ENCODE data around the gene SLC36A3.

The SLC36A3 gene

GRCh38 chr5:151328734-151329133 is 25.2 kb upstream of the SLC36A3 start:
- H3K9me3 ChIP-seq (ENCODE audit: control insufficient read depth, low read length), result no peaks in the 10 kb centered on the region
- H3K27me3 ChIP-seq (replicated peaks; ENCODE audit: control insufficient read depth, insufficient read depth, low read length, poor library complexity, severe bottlenecking), result no peaks in the 10 kb centered on the region
- H3K36me3 ChIP-seq (ENCODE audit: control insufficient read depth, insufficient read depth, low read length), result no peaks in the 10 kb centered on the region
- H3K4me3 ChIP-seq (ENCODE audit: insufficient read depth, low read depth, low read length, poor library complexity, severe bottlenecking), result no peak overlapping the region
- H3K27ac ChIP-seq (ENCODE audit: insufficient read depth, low read length, poor library complexity, severe bottlenecking), result no peak overlapping the region
- no peaks in the 10 kb centered on the region for H3K4me1 ChIP-seq (ENCODE audit: control insufficient read depth, insufficient read depth, low read length, poor library complexity, severe bottlenecking)
- DNase-seq, result no peak

- no peak overlapping the region for H3K27ac ChIP-seq (ENCODE audit: insufficient read depth, low read length, poor library complexity, severe bottlenecking)
- no peaks in the 10 kb centered on the region for H3K9me3 ChIP-seq (ENCODE audit: control insufficient read depth, low read length)
- no peaks in the 10 kb centered on the region for H3K27me3 ChIP-seq (replicated peaks; ENCODE audit: control insufficient read depth, insufficient read depth, low read length, poor library complexity, severe bottlenecking)
Measured at GRCh38 chr5:151327585-151327984, 24.0 kb upstream of the SLC36A3 start.

GRCh38 chr5:151326266-151326665 is 22.7 kb upstream of the SLC36A3 start:
- no peaks in the 10 kb centered on the region for H3K4me1 ChIP-seq (ENCODE audit: control insufficient read depth, insufficient read depth, low read length, poor library complexity, severe bottlenecking)
- H3K27ac ChIP-seq (ENCODE audit: insufficient read depth, low read length, poor library complexity, severe bottlenecking), result no peak overlapping the region
- H3K36me3 ChIP-seq (ENCODE audit: control insufficient read depth, insufficient read depth, low read length), result no peaks in the 10 kb centered on the region
- H3K4me3 ChIP-seq (ENCODE audit: insufficient read depth, low read depth, low read length, poor library complexity, severe bottlenecking), result no peak overlapping the region
- no peak for DNase-seq
- no peaks in the 10 kb centered on the region for H3K9me3 ChIP-seq (ENCODE audit: control insufficient read depth, low read length)
- H3K27me3 ChIP-seq (replicated peaks; ENCODE audit: control insufficient read depth, insufficient read depth, low read length, poor library complexity, severe bottlenecking), result no peaks in the 10 kb centered on the region

More at GRCh38 chr5:151327585-151327984, 24.0 kb upstream of the SLC36A3 start:
- no peak overlapping the region for H3K4me3 ChIP-seq (ENCODE audit: insufficient read depth, low read depth, low read length, poor library complexity, severe bottlenecking)
- no peak for DNase-seq
- no peaks in the 10 kb centered on the region for H3K4me1 ChIP-seq (ENCODE audit: control insufficient read depth, insufficient read depth, low read length, poor library complexity, severe bottlenecking)
- H3K36me3 ChIP-seq (ENCODE audit: control insufficient read depth, insufficient read depth, low read length), result no peaks in the 10 kb centered on the region

- Histone ChIP-seq H3K27ac (ENCODE audit: insufficient read depth, low read length, poor library complexity, severe bottlenecking) (no peak overlapping the region), H3K9me3 (ENCODE audit: control insufficient read depth, low read length) (no peaks in the 10 kb centered on the region), H3K27me3 (replicated peaks; ENCODE audit: control insufficient read depth, insufficient read depth, low read length, poor library complexity, severe bottlenecking) (no peaks in the 10 kb centered on the region), H3K4me3 (ENCODE audit: insufficient read depth, low read depth, low read length, poor library complexity, severe bottlenecking) (no peak overlapping the region), H3K4me1 (ENCODE audit: control insufficient read depth, insufficient read depth, low read length, poor library complexity, severe bottlenecking) (no peaks in the 10 kb centered on the region), H3K36me3 (ENCODE audit: control insufficient read depth, insufficient read depth, low read length) (no peaks in the 10 kb centered on the region)
- no peak for DNase-seq
Measured at GRCh38 chr5:151320481-151320880, 16.9 kb upstream of the SLC36A3 start.

GRCh38 chr5:151318850-151319732 is 15.5 kb upstream of the SLC36A3 start:
- H3K27ac ChIP-seq (ENCODE audit: insufficient read depth, low read length, poor library complexity, severe bottlenecking), result no peak overlapping the region
- no peaks in the 10 kb centered on the region for H3K36me3 ChIP-seq (ENCODE audit: control insufficient read depth, insufficient read depth, low read length)
- H3K4me3 ChIP-seq (ENCODE audit: insufficient read depth, low read depth, low read length, poor library complexity, severe bottlenecking), result no peak overlapping the region
- H3K4me1 ChIP-seq (ENCODE audit: control insufficient read depth, insufficient read depth, low read length, poor library complexity, severe bottlenecking), result no peaks in the 10 kb centered on the region
- DNase-seq, result no peak
- H3K9me3 ChIP-seq (ENCODE audit: control insufficient read depth, low read length), result no peaks in the 10 kb centered on the region
- H3K27me3 ChIP-seq (replicated peaks; ENCODE audit: control insufficient read depth, insufficient read depth, low read length, poor library complexity, severe bottlenecking), result no peaks in the 10 kb centered on the region

GRCh38 chr5:151317871-151318270 is 14.3 kb upstream of the SLC36A3 start:
- H3K4me1 ChIP-seq (ENCODE audit: control insufficient read depth, insufficient read depth, low read length, poor library complexity, severe bottlenecking), result no peaks in the 10 kb centered on the region
- no peaks in the 10 kb centered on the region for H3K27me3 ChIP-seq (replicated peaks; ENCODE audit: control insufficient read depth, insufficient read depth, low read length, poor library complexity, severe bottlenecking)
- H3K27ac ChIP-seq (ENCODE audit: insufficient read depth, low read length, poor library complexity, severe bottlenecking), result no peak overlapping the region
- H3K36me3 ChIP-seq (ENCODE audit: control insufficient read depth, insufficient read depth, low read length), result no peaks in the 10 kb centered on the region
- H3K4me3 ChIP-seq (ENCODE audit: insufficient read depth, low read depth, low read length, poor library complexity, severe bottlenecking), result no peak overlapping the region
- no peak for DNase-seq
- H3K9me3 ChIP-seq (ENCODE audit: control insufficient read depth, low read length), result no peaks in the 10 kb centered on the region

- Histone ChIP-seq H3K4me3 (ENCODE audit: insufficient read depth, low read depth, low read length, poor library complexity, severe bottlenecking) (no peak overlapping the region), H3K36me3 (ENCODE audit: control insufficient read depth, insufficient read depth, low read length) (no peaks in the 10 kb centered on the region), H3K27ac (ENCODE audit: insufficient read depth, low read length, poor library complexity, severe bottlenecking) (no peak overlapping the region), H3K4me1 (ENCODE audit: control insufficient read depth, insufficient read depth, low read length, poor library complexity, severe bottlenecking) (no peaks in the 10 kb centered on the region), H3K27me3 (replicated peaks; ENCODE audit: control insufficient read depth, insufficient read depth, low read length, poor library complexity, severe bottlenecking) (no peaks in the 10 kb centered on the region), H3K9me3 (ENCODE audit: control insufficient read depth, low read length) (no peaks in the 10 kb centered on the region)
- DNase-seq, result peak in 1 of 3 donors; percentile 16
Measured at GRCh38 chr5:151315998-151316597, 12.5 kb upstream of the SLC36A3 start.

- no peak overlapping the region for H3K4me3 ChIP-seq (ENCODE audit: insufficient read depth, low read depth, low read length, poor library complexity, severe bottlenecking)
- no peaks in the 10 kb centered on the region for H3K4me1 ChIP-seq (ENCODE audit: control insufficient read depth, insufficient read depth, low read length, poor library complexity, severe bottlenecking)
Measured at GRCh38 chr5:151313357-151313756, 9.8 kb upstream of the SLC36A3 start.

GRCh38 chr5:151312756-151313324 is 9.3 kb upstream of the SLC36A3 start:
- Histone ChIP-seq H3K36me3 (ENCODE audit: control insufficient read depth, insufficient read depth, low read length) (no peaks in the 10 kb centered on the region), H3K9me3 (ENCODE audit: control insufficient read depth, low read length) (no peaks in the 10 kb centered on the region), H3K4me1 (ENCODE audit: control insufficient read depth, insufficient read depth, low read length, poor library complexity, severe bottlenecking) (no peaks in the 10 kb centered on the region), H3K27me3 (replicated peaks; ENCODE audit: control insufficient read depth, insufficient read depth, low read length, poor library complexity, severe bottlenecking) (no peaks in the 10 kb centered on the region), H3K4me3 (ENCODE audit: insufficient read depth, low read depth, low read length, poor library complexity, severe bottlenecking) (no peak overlapping the region), H3K27ac (ENCODE audit: insufficient read depth, low read length, poor library complexity, severe bottlenecking) (no peak overlapping the region)
- DNase-seq, result no peak

More at GRCh38 chr5:151313357-151313756, 9.8 kb upstream of the SLC36A3 start:
- no peak for DNase-seq
- no peaks in the 10 kb centered on the region for H3K9me3 ChIP-seq (ENCODE audit: control insufficient read depth, low read length)
- H3K27me3 ChIP-seq (replicated peaks; ENCODE audit: control insufficient read depth, insufficient read depth, low read length, poor library complexity, severe bottlenecking), result no peaks in the 10 kb centered on the region
- no peaks in the 10 kb centered on the region for H3K36me3 ChIP-seq (ENCODE audit: control insufficient read depth, insufficient read depth, low read length)
- no peak overlapping the region for H3K27ac ChIP-seq (ENCODE audit: insufficient read depth, low read length, poor library complexity, severe bottlenecking)

GRCh38 chr5:151310932-151311331 is 7.4 kb upstream of the SLC36A3 start:
- Histone ChIP-seq H3K27ac (ENCODE audit: insufficient read depth, low read length, poor library complexity, severe bottlenecking) (no peak overlapping the region), H3K4me1 (ENCODE audit: control insufficient read depth, insufficient read depth, low read length, poor library complexity, severe bottlenecking) (no peaks in the 10 kb centered on the region), H3K36me3 (ENCODE audit: control insufficient read depth, insufficient read depth, low read length) (no peaks in the 10 kb centered on the region), H3K27me3 (replicated peaks; ENCODE audit: control insufficient read depth, insufficient read depth, low read length, poor library complexity, severe bottlenecking) (no peaks in the 10 kb centered on the region), H3K9me3 (ENCODE audit: control insufficient read depth, low read length) (no peaks in the 10 kb centered on the region), H3K4me3 (ENCODE audit: insufficient read depth, low read depth, low read length, poor library complexity, severe bottlenecking) (no peak overlapping the region)
- DNase-seq, result no peak

Measured in effector memory CD4-positive, alpha-beta T cell (primary cell).